Measurements from ENCODE around the gene TMEM107. TPM values are rescaled to one million over a fixed set of nuclear protein-coding genes. Genes with fewer than 3 reads are reported as not detected.

TMEM107 gene
- total and polyA plus RNA-seq, 9 donors, result 6.1 to 17.7 (median 7.2) TPM

GRCh38 chr17:8142887-8143580 is 33.1 kb downstream of the TMEM107 start:
- DNase-seq, result no peak
- 83% methylated on average over 13 of the region's 15 CpGs for WGBS (ENCODE audit: insufficient coverage)
- Histone ChIP-seq H3K4me3 (ENCODE audit: low read length) (no peak overlapping the region), H3K4me1 (ENCODE audit: control insufficient read depth, insufficient read depth, low read length) (peaks cover 15% of the 10 kb centered on the region), H3K27me3 (ENCODE audit: control insufficient read depth, insufficient read depth, low read length) (no peaks in the 10 kb centered on the region), H3K36me3 (ENCODE audit: control insufficient read depth, insufficient read depth, low read length) (peaks cover 82% of the 10 kb centered on the region), H3K9me3 (replicated peaks; ENCODE audit: control insufficient read depth, low read depth, low read length) (no peaks in the 10 kb centered on the region), H3K27ac (ENCODE audit: low read length) (no peak overlapping the region)

DNA sequence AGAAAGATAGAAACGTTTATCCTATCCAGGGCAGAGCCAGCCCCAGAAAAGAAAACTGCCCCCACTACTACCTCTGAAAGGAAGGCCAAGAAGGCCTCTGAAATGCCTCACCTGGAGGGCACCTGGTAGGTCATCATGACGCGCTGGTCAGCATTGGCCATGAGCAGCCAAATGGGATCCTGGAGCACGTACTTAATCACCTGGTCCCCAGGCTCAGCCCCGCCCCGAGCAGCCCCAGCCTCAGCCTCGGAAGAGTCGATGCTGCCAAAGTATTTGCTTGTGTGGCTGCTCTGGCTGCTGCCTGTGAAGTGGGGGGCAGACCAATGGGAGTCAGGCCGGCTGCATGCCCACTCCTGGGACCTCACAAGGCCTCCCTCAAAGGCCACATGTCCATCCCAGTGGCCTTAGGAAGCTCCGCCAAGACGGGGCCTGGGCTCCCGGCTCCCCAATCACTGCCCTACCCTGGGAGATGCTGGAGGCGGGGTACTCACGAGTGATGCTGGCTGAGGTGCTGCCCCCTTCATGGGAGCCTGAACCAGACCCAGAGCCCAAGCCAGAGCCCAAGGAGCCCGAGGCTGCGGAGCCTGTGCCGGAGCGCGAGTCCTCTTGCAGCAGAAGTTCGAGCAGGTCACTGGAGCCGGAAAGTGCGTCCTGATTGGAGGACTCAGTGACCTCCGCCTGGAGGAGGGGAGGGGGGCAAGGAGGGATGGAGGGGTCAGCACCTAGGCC is 33.9 kb downstream of the TMEM107 start:
- no peaks in the 10 kb centered on the region for H3K9me3 ChIP-seq (replicated peaks; ENCODE audit: control insufficient read depth, low read depth, low read length)
- WGBS (ENCODE audit: insufficient coverage), result 87% methylated on average over 19 of the region's 23 CpGs
- peaks cover 75% of the 10 kb centered on the region for H3K36me3 ChIP-seq (ENCODE audit: control insufficient read depth, insufficient read depth, low read length)
- H3K27ac ChIP-seq (ENCODE audit: low read length), result no peak overlapping the region
- H3K4me3 ChIP-seq (ENCODE audit: low read length), result no peak overlapping the region
- DNase-seq, result peak; percentile 39
- H3K27me3 ChIP-seq (ENCODE audit: control insufficient read depth, insufficient read depth, low read length), result no peaks in the 10 kb centered on the region
- H3K4me1 ChIP-seq (ENCODE audit: control insufficient read depth, insufficient read depth, low read length), result peaks cover 19% of the 10 kb centered on the region

- no peak overlapping the region for H3K27ac ChIP-seq (ENCODE audit: low read length)
- 89% methylated on average over 10 of the region's 11 CpGs for WGBS (ENCODE audit: insufficient coverage)
- no peaks in the 10 kb centered on the region for H3K27me3 ChIP-seq (ENCODE audit: control insufficient read depth, insufficient read depth, low read length)
- no peak overlapping the region for H3K4me3 ChIP-seq (ENCODE audit: low read length)
- no peaks in the 10 kb centered on the region for H3K9me3 ChIP-seq (replicated peaks; ENCODE audit: control insufficient read depth, low read depth, low read length)
- peaks cover 69% of the 10 kb centered on the region for H3K36me3 ChIP-seq (ENCODE audit: control insufficient read depth, insufficient read depth, low read length)
- peaks cover 19% of the 10 kb centered on the region for H3K4me1 ChIP-seq (ENCODE audit: control insufficient read depth, insufficient read depth, low read length)
- peak; percentile 38 for DNase-seq
Observed at GRCh38 chr17:8141741-8142140, 34.4 kb downstream of the TMEM107 start.

- no peak overlapping the region for H3K27ac ChIP-seq (ENCODE audit: low read length)
- DNase-seq, result no peak
- H3K36me3 ChIP-seq (ENCODE audit: control insufficient read depth, insufficient read depth, low read length), result peaks cover 62% of the 10 kb centered on the region
- no peaks in the 10 kb centered on the region for H3K9me3 ChIP-seq (replicated peaks; ENCODE audit: control insufficient read depth, low read depth, low read length)
- no CpG with 5 or more reads among the region's 7 CpGs for WGBS (ENCODE audit: insufficient coverage)
- H3K27me3 ChIP-seq (ENCODE audit: control insufficient read depth, insufficient read depth, low read length), result no peaks in the 10 kb centered on the region
- H3K4me1 ChIP-seq (ENCODE audit: control insufficient read depth, insufficient read depth, low read length), result peaks cover 19% of the 10 kb centered on the region
- no peak overlapping the region for H3K4me3 ChIP-seq (ENCODE audit: low read length)
Observed at GRCh38 chr17:8141045-8141444, 35.1 kb downstream of the TMEM107 start.

DNA sequence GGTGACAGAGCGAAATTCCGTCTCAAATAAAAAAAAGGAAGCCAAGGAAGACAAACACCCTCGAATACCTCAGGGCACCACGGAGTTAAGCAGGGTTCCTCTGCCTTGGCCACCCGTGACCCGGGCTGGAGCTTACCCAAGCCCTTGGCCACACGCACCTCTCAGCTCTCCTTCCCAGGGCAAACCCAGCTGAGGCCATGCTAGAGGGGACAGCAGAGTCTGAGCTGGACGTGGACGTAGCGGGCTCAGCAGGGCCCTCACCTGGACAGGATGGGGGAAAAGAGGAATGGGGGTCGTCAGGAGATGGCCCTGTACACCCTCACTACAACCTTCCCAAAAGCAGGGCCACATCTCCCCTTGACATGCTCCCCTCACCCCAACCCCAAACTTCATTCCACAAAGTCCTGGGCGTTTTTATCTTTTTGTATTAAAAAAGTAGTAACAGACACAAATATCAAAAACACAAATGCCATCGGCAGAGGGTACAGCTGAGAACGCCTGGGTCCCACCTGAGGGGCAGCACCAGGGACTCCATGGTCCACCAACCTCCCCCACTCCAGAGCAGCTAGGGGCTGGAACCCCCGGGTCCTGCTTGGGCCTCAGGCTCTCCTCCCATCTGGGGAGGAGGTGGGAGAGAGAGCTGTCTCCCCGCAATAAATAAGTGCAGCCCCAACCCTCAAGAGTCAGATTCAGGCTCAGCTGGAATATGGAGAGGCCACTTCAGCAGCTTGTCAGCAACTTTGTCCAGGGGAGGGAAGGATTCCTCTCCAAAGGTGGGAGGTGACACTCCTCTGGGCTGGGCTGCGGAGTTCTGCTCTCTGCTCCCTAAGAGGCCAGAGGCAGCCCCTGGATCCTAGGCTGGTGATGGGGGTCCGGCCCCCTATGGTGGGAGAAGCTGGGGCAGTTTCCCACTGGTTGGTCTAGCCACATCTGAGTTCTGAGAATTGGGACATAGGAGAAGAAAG is 35.8 kb downstream of the TMEM107 start:
- Histone ChIP-seq H3K36me3 (ENCODE audit: control insufficient read depth, insufficient read depth, low read length) (peaks cover 55% of the 10 kb centered on the region), H3K27ac (ENCODE audit: low read length) (no peak overlapping the region), H3K9me3 (replicated peaks; ENCODE audit: control insufficient read depth, low read depth, low read length) (no peaks in the 10 kb centered on the region), H3K4me3 (ENCODE audit: low read length) (no peak overlapping the region), H3K27me3 (ENCODE audit: control insufficient read depth, insufficient read depth, low read length) (no peaks in the 10 kb centered on the region), H3K4me1 (ENCODE audit: control insufficient read depth, insufficient read depth, low read length) (peaks cover 19% of the 10 kb centered on the region)
- WGBS (ENCODE audit: insufficient coverage), result 93% methylated on average over 5 of the region's 18 CpGs
- peak; percentile 46 for DNase-seq

- Histone ChIP-seq H3K27ac (ENCODE audit: low read length) (peak overlapping the region; percentile 98), H3K4me1 (ENCODE audit: control insufficient read depth, insufficient read depth, low read length) (peaks cover 19% of the 10 kb centered on the region), H3K36me3 (ENCODE audit: control insufficient read depth, insufficient read depth, low read length) (peaks cover 40% of the 10 kb centered on the region), H3K9me3 (replicated peaks; ENCODE audit: control insufficient read depth, low read depth, low read length) (no peaks in the 10 kb centered on the region), H3K4me3 (ENCODE audit: low read length) (peak overlapping the region; percentile 42), H3K27me3 (ENCODE audit: control insufficient read depth, insufficient read depth, low read length) (no peaks in the 10 kb centered on the region)
- WGBS (ENCODE audit: insufficient coverage), result 0% methylated on average over 38 of the region's 46 CpGs
- DNase-seq, result peak; percentile 99
Observed at GRCh38 chr17:8138672-8139371, 37.4 kb downstream of the TMEM107 start.

DNA sequence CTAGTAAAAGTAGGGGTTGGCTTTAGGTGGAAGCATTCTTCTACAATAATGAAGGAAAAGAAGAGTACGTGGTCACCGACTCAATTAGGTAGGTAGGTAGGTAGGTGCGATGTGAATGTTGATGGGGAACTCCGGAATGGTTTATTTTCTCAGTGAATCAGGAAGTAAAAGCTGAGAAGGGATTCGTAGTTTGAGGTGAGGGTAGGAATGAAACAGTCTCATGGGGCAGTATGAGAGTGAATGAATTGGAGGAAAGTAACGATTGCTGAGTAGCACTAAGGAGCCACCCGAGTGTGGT is 37.9 kb downstream of the TMEM107 start:
- Histone ChIP-seq H3K4me3 (ENCODE audit: low read length) (peak overlapping the region; percentile 33), H3K27me3 (ENCODE audit: control insufficient read depth, insufficient read depth, low read length) (no peaks in the 10 kb centered on the region), H3K36me3 (ENCODE audit: control insufficient read depth, insufficient read depth, low read length) (peaks cover 35% of the 10 kb centered on the region), H3K9me3 (replicated peaks; ENCODE audit: control insufficient read depth, low read depth, low read length) (no peaks in the 10 kb centered on the region), H3K27ac (ENCODE audit: low read length) (peak overlapping the region; percentile 98), H3K4me1 (ENCODE audit: control insufficient read depth, insufficient read depth, low read length) (peaks cover 19% of the 10 kb centered on the region)
- 0% methylated on average over 7 of the region's 7 CpGs for WGBS (ENCODE audit: insufficient coverage)
- no peak for DNase-seq

DNA sequence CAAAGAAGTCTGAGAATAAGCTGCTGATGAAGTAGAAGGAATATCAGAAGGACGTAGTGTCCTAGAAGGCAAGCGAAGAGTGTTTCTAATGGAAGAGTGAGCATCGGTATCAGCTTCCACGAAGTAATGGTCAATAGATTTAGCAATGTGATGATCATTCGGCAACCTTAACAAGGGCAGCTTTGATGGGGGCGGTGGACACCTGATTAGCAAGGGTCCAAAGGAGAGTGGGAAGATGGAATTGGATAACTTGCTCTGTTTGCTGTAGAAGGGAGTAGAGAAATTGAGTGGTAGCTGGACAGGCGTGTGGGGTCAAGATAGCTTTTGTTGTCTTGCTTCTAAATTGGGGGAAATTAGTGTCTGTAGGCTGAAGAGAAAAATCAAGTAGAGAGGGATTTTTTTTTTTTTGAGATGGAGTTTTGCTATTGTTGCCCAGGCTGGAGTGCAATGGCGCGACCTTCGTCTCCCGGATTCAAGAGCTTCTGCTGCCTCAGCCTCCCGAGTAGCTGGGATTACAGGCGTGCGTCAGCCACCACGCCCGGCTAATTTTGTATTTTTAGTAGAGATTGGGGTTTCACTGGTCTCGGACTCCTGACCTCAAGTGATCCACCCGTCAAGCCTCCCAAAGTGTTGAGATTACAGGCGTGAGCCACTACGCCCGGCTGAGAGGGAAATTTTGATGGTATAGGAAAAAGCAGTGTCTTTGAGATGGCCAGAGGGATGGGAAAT is 38.4 kb downstream of the TMEM107 start:
- Histone ChIP-seq H3K27me3 (ENCODE audit: control insufficient read depth, insufficient read depth, low read length) (no peaks in the 10 kb centered on the region), H3K9me3 (replicated peaks; ENCODE audit: control insufficient read depth, low read depth, low read length) (no peaks in the 10 kb centered on the region), H3K4me1 (ENCODE audit: control insufficient read depth, insufficient read depth, low read length) (peaks cover 19% of the 10 kb centered on the region), H3K27ac (ENCODE audit: low read length) (peak overlapping the region; percentile 98), H3K36me3 (ENCODE audit: control insufficient read depth, insufficient read depth, low read length) (peaks cover 30% of the 10 kb centered on the region), H3K4me3 (ENCODE audit: low read length) (peak overlapping the region; percentile 33)
- 33% methylated on average over 14 of the region's 21 CpGs for WGBS (ENCODE audit: insufficient coverage)
- peak; percentile 23 for DNase-seq

- H3K4me3 ChIP-seq (ENCODE audit: low read length), result no peak overlapping the region
- H3K27ac ChIP-seq (ENCODE audit: low read length), result no peak overlapping the region
- DNase-seq, result no peak
- no peaks in the 10 kb centered on the region for H3K9me3 ChIP-seq (replicated peaks; ENCODE audit: control insufficient read depth, low read depth, low read length)
- WGBS (ENCODE audit: insufficient coverage), result 85% methylated on average over 3 of the region's 4 CpGs
- H3K36me3 ChIP-seq (ENCODE audit: control insufficient read depth, insufficient read depth, low read length), result no peaks in the 10 kb centered on the region
- peaks cover 12% of the 10 kb centered on the region for H3K27me3 ChIP-seq (ENCODE audit: control insufficient read depth, insufficient read depth, low read length)
- H3K4me1 ChIP-seq (ENCODE audit: control insufficient read depth, insufficient read depth, low read length), result peaks cover 12% of the 10 kb centered on the region
Observed at GRCh38 chr17:8133941-8134340, 42.2 kb downstream of the TMEM107 start.
